HCT116 (cell line): Measurements from ENCODE around the gene ERCC6. TPM values are rescaled to one million over a fixed set of nuclear protein-coding genes. Genes with fewer than 3 reads are reported as not detected.

Experiments used
- ATAC-seq: fragments of 200-7000 bp; cut with Tn5 transposase; 2 replicates; pipeline ENCODE4 v1.9.1; 2020; ENCODE audit warnings: mild to moderate bottlenecking, moderate library complexity
- BruUV-seq: library from RNA; stranded (reverse); fragments of 400-500 nt; replicated peaks from 2 replicates; lab custom pipeline; 2021; lab: Mats Ljungman, UMichigan
- CTCF ChIA-PET: fragments of 300-600 bp; sonication (Branson Sonifier 250); formaldehyde crosslinking; loops from one replicate; lab custom pipeline; 2021; ENCODE audit warnings: antibody characterized with exemption; lab: Charles Lee
- POLR2A ChIA-PET: fragments of 300-600, 350-600 bp; sonication (Branson Sonifier 250); formaldehyde crosslinking; loops from one replicate; lab custom pipeline; 2021; ENCODE audit warnings: antibody characterized with exemption; lab: Charles Lee
- RAD21 ChIA-PET, 2 experiments: fragments of 300-600 bp; sonication (Branson Sonifier 250); formaldehyde crosslinking; loops; one replicate each; lab custom pipeline; 2023; ENCODE audit warnings: low total read pairs in 2 of 2; ENCODE audit not compliant: uncharacterized antibody in 2 of 2, unreplicated experiment in 2 of 2, low non-redundant PET in 1 of 2; lab: Charles Lee
- DNase-seq: peaks from one replicate; pipeline ENCODE4 v3.0.0-alpha.2; 2010; ENCODE audit warnings: low read depth, low spot score
- H2AFZ ChIP-seq: fragments of 200-600 bp; shearing (Covaris generic), sonication (generic); 2 replicates; pipeline ENCODE4 v1.6.1; 2017; ENCODE audit warnings: low read depth, mixed run types, mixed read lengths, antibody characterized with exemption, low read length; ENCODE audit not compliant: poor library complexity, severe bottlenecking
- H3K27ac ChIP-seq: 2 replicates; pipeline ENCODE4 v1.5.1; 2012; ENCODE audit warnings: low read depth, low read length
- H3K27me3 ChIP-seq: fragments of 200-600 bp; sonication (generic); 2 replicates; pipeline ENCODE4 v1.6.1; 2016; ENCODE audit warnings: mixed run types, low read length, mixed read lengths; ENCODE audit not compliant: insufficient read depth
- H3K36me3 ChIP-seq, 2 experiments: fragments of 200-500 bp in 1 of 2; fragments of 200-600 bp in 1 of 2; sonication (Bioruptor generic) in 1 of 2; sonication (generic) in 1 of 2; 2 replicates each; pipeline versions ENCODE4 v1.5.1 to v1.6.1; 2014 to 2016; ENCODE audit warnings: low read length in 2 of 2, inconsistent platforms in 1 of 2, mixed read lengths in 1 of 2, mixed run types in 1 of 2; ENCODE audit not compliant: insufficient read depth in 2 of 2, control insufficient read depth in 1 of 2
- H3K4me1 ChIP-seq, 2 experiments: fragments of 200-600 bp in 1 of 2; sonication (generic) in 1 of 2; 2 replicates each; pipeline versions ENCODE4 v1.5.1 to v1.6.1; 2012 to 2017; ENCODE audit warnings: low read length in 2 of 2, inconsistent platforms in 1 of 2, mild to moderate bottlenecking in 1 of 2, mixed read lengths in 1 of 2, mixed run types in 1 of 2, moderate library complexity in 1 of 2; ENCODE audit not compliant: insufficient read depth in 2 of 2, control insufficient read depth in 1 of 2
- H3K4me2 ChIP-seq: fragments of 200-600 bp; sonication (generic); 2 replicates; pipeline ENCODE4 v1.6.1; 2017; ENCODE audit warnings: mixed run types, low read length, mixed read lengths
- H3K4me3 ChIP-seq, 2 experiments: fragments of 200-600 bp in 1 of 2; sonication (generic) in 1 of 2; replicated peaks in 1 of 2; 2 replicates each; pipeline ENCODE4 v1.5.1; 2011 to 2016; ENCODE audit warnings: low read length in 2 of 2, control low read depth in 1 of 2, low read depth in 1 of 2, mild to moderate bottlenecking in 1 of 2, mixed read lengths in 1 of 2, mixed run types in 1 of 2
- H3K79me2 ChIP-seq: fragments of 200-600 bp; sonication (generic); 2 replicates; pipeline ENCODE4 v1.6.1; 2017; ENCODE audit warnings: mild to moderate bottlenecking, mixed run types, low read length, moderate library complexity, mixed read lengths; ENCODE audit not compliant: insufficient read depth
- H3K9ac ChIP-seq: fragments of 200-600 bp; sonication (generic); 2 replicates; pipeline ENCODE4 v1.6.1; 2016; ENCODE audit warnings: low read length, mixed read lengths
- H3K9me2 ChIP-seq: fragments of 200-600 bp; sonication (generic), shearing (Covaris generic); 2 replicates; pipeline ENCODE4 v1.6.1; 2017; ENCODE audit warnings: mixed run types, mild to moderate bottlenecking, moderate library complexity; ENCODE audit not compliant: insufficient read depth
- H3K9me3 ChIP-seq, 2 experiments: fragments of 200-500 bp in 1 of 2; fragments of 200-600 bp in 1 of 2; sonication (Bioruptor generic) in 1 of 2; sonication (generic) in 1 of 2; 2 replicates each; pipeline ENCODE4 v1.6.1; 2014 to 2017; ENCODE audit warnings: low read length in 2 of 2, mixed read lengths in 2 of 2, inconsistent platforms in 1 of 2, low read depth in 1 of 2, mild to moderate bottlenecking in 1 of 2, mixed run types in 1 of 2, moderate library complexity in 1 of 2; ENCODE audit not compliant: control insufficient read depth in 1 of 2, insufficient read depth in 1 of 2
- H4K20me1 ChIP-seq: fragments of 200-600 bp; sonication (generic), shearing (Covaris generic); 2 replicates; pipeline ENCODE4 v1.6.1; 2017; ENCODE audit warnings: mixed run types, mild to moderate bottlenecking, moderate library complexity; ENCODE audit not compliant: insufficient read depth
- CBX3 ChIP-seq: IDR thresholded peaks from 2 replicates; pipeline ENCODE4 v1.6.1; 2012; ENCODE audit warnings: low read depth
- CEBPB ChIP-seq: IDR thresholded peaks from 2 replicates; pipeline ENCODE4 v1.6.1; 2012; ENCODE audit warnings: low read depth
- CTCF ChIP-seq, 3 experiments: fragments of 200-600 bp in 1 of 3; sonication (generic) in 1 of 3; IDR thresholded peaks in 2 of 3; conservative IDR thresholded peaks in 1 of 3; 2 replicates each; pipeline ENCODE4 v1.5.1; 2012 to 2017; ENCODE audit warnings: low read depth in 2 of 3, low read length in 2 of 3, antibody characterized with exemption in 1 of 3, borderline replicate concordance in 1 of 3, control low read depth in 1 of 3, mild to moderate bottlenecking in 1 of 3, mixed read lengths in 1 of 3, mixed run types in 1 of 3, moderate library complexity in 1 of 3; ENCODE audit not compliant: insufficient read depth in 1 of 3
- EGR1 ChIP-seq: IDR thresholded peaks from 2 replicates; pipeline ENCODE4 v1.6.1; 2012; ENCODE audit warnings: low read depth
- ELF1 ChIP-seq: IDR thresholded peaks from 2 replicates; pipeline ENCODE4 v1.6.1; 2012; ENCODE audit warnings: low read depth, borderline replicate concordance
- EZH2 ChIP-seq: fragments of 200-600 bp; sonication (generic); IDR thresholded peaks from 2 replicates; pipeline ENCODE4 v1.6.1; 2017; ENCODE audit warnings: antibody characterized with exemption, mixed run types
- EZH2phosphoT487 ChIP-seq: fragments of 200-600 bp; IDR thresholded peaks from 2 replicates; pipeline ENCODE4 v1.6.1; 2018; ENCODE audit warnings: antibody characterized with exemption, borderline replicate concordance
- FOSL1 ChIP-seq: IDR thresholded peaks from 2 replicates; pipeline ENCODE4 v1.6.1; 2012; ENCODE audit warnings: low read depth
- JUND ChIP-seq: IDR thresholded peaks from 2 replicates; pipeline ENCODE4 v1.6.1; 2012
- POLR2A ChIP-seq: IDR thresholded peaks from 2 replicates; pipeline ENCODE4 v1.7.0; 2011; ENCODE audit warnings: borderline replicate concordance; ENCODE audit not compliant: insufficient read depth, insufficient read length; ENCODE audit errors: extremely low read depth
- RAD21 ChIP-seq: IDR thresholded peaks from 2 replicates; pipeline ENCODE4 v1.6.1; 2012; ENCODE audit warnings: low read depth, mild to moderate bottlenecking
- TCF7L2 ChIP-seq: IDR thresholded peaks from 2 replicates; pipeline ENCODE4 v1.7.0; 2011; ENCODE audit warnings: borderline replicate concordance, inconsistent platforms; ENCODE audit not compliant: insufficient read depth, insufficient read length; ENCODE audit errors: extremely low read depth
- YY1 ChIP-seq: IDR thresholded peaks from 2 replicates; pipeline ENCODE4 v1.6.1; 2011; ENCODE audit warnings: low read length, low read depth, moderate library complexity, mild to moderate bottlenecking; ENCODE audit not compliant: insufficient replicate concordance; ENCODE audit errors: extremely low read depth
- ZFX ChIP-seq: fragments of 450-650 bp; IDR thresholded peaks from 2 replicates; pipeline ENCODE4 v1.6.1; 2017
- ZNF274 ChIP-seq: fragments of 200-500 bp; sonication (Bioruptor generic); IDR thresholded peaks from 2 replicates; pipeline ENCODE4 v1.6.1; 2014; ENCODE audit warnings: mild to moderate bottlenecking, low read depth, low read length, inconsistent platforms
- intact Hi-C: fragments of 100-400 bp; cut with micrococcal nuclease; formaldehyde crosslinking; loops from 2 replicates; pipeline ENCODE4 v1.10.0; 2022
- total RNA-seq: library from RNA; stranded (reverse); gene quantifications from one replicate; pipeline ENCODE4 v1.2.1, GENCODE V29; 2021; ENCODE audit not compliant: unreplicated experiment

ERCC6 gene
- total RNA-seq, 1 experiment from 2014 or later: 16.4 TPM

GRCh38 chr10:49519717-49520116 lies 19.2 kb downstream of the ERCC6 start:
- no peak for ATAC-seq
- CTCF ChIA-PET: interaction anchor here (0.7 to 3.1 kb wide), 10 partner anchors 9 to 863 kb away, joined by 3 to 46 read pairs (median 4); partner anchors contain the start of gene ERCC6
- Histone ChIP-seq H3K4me3 (no peak overlapping the region), H3K9me3 (no peaks in the 10 kb centered on the region), H3K4me1 (no peaks in the 10 kb centered on the region), H3K36me3 (peaks cover 7% of the 10 kb centered on the region in 2 experiments), H3K79me2 (0 out of 2 replicates have a peak, but pooled peaks cover 5% of the 10 kb centered on the region), H3K27me3 (no peaks in the 10 kb centered on the region), H3K9ac (no peak overlapping the region), H3K4me2 (no peak overlapping the region), H2AFZ (no peak overlapping the region), H3K9me2 (no peaks in the 10 kb centered on the region), H3K27ac (no peak overlapping the region), H4K20me1 (no peaks in the 10 kb centered on the region)
- intact Hi-C loops: loop anchor here (1.0 to 10.0 kb wide), 2 partner anchors 112 to 965 kb away; no protein-coding TSS in a partner anchor
- RAD21 ChIA-PET: interaction anchor here (1.1 kb wide), 2 partner anchors 112 kb away, joined by 6 to 9 read pairs; no protein-coding TSS in a partner anchor
- POLR2A ChIA-PET: interaction anchor here (0.6 kb wide), 1 partner anchor 189 kb away, joined by 3 read pairs; no protein-coding TSS in a partner anchor
- BruUV-seq: no TSS peak
- no peak for TF ChIP-seq CEBPB
- TF ChIP-seq RAD21: no peak
- no peak for TF ChIP-seq ZNF274
- TF ChIP-seq ELF1: no peak
- TF ChIP-seq EZH2phosphoT487: no peak
- no peak for TF ChIP-seq JUND
- no peak for TF ChIP-seq POLR2A
- no peak for TF ChIP-seq CTCF (IDR thresholded peaks at IDR 0.05 in 2 of 3, conservative IDR thresholded peaks at IDR 0.05 in 1 of 3; ENCODE audit: borderline replicate concordance in 1 of 3, insufficient read depth in 1 of 3, low read depth in 2 of 3, low read length in 2 of 3)
- TF ChIP-seq TCF7L2: no peak
- no peak for TF ChIP-seq YY1
- TF ChIP-seq EGR1: no peak
- no peak for TF ChIP-seq FOSL1
- no peak for TF ChIP-seq ZFX
- no peak for TF ChIP-seq EZH2
- TF ChIP-seq CBX3: no peak
- DNase-seq: no peak
